Mononuclear cell (primary cell): ENCODE measurements around the gene BASP1. TPM values are rescaled to one million over a fixed set of nuclear protein-coding genes. Genes with fewer than 3 reads are reported as not detected.
"Not testable (repeated sequence)": the region's sequence is repeated elsewhere in the genome, so short reads cannot be mapped to it uniquely, and the experiment has no call there.

Experiments
- H3K27me3 ChIP-seq: 2 replicates; pipeline ENCODE4 v1.6.0; 2011; ENCODE audit warnings: low read length, control low read depth; ENCODE audit not compliant: insufficient read depth
- H3K4me1 ChIP-seq: 2 replicates; pipeline ENCODE4 v1.5.1; 2011; ENCODE audit warnings: mild to moderate bottlenecking, low read length, control low read depth; ENCODE audit not compliant: insufficient read depth
- H3K4me3 ChIP-seq: 2 replicates; pipeline ENCODE4 v1.5.1; 2011; ENCODE audit warnings: mild to moderate bottlenecking, low read length, moderate library complexity
- H3K9me3 ChIP-seq: 2 replicates; pipeline ENCODE4 v1.5.1; 2011; ENCODE audit warnings: low read depth, mild to moderate bottlenecking, control low read depth, low read length
- total RNA-seq: library from RNA; depleted of rRNA; stranded (reverse); fragments of >200 nt; gene quantifications from one replicate; pipeline ENCODE4 v1.2.3, GENCODE V29; 2012

The BASP1 gene
- total RNA-seq, 1 donor: 24.5 TPM

- Histone ChIP-seq H3K4me1 (peaks cover 21% of the 10 kb centered on the region), H3K27me3 (no peaks in the 10 kb centered on the region), H3K4me3 (no peak overlapping the region), H3K9me3 (no peaks in the 10 kb centered on the region)
Observed at GRCh38 chr5:17249029-17249634, 31.7 kb downstream of the BASP1 start.

GRCh38 chr5:17249841-17250240 is 32.4 kb downstream of the BASP1 start:
- not testable (repeated sequence) for H3K4me3 ChIP-seq, H3K27me3 ChIP-seq, H3K9me3 ChIP-seq
- H3K4me1 ChIP-seq: peaks cover 28% of the 10 kb centered on the region

GRCh38 chr5:17252543-17252942 is 35.1 kb downstream of the BASP1 start:
- H3K9me3 ChIP-seq: no peaks in the 10 kb centered on the region
- H3K4me1 ChIP-seq: peaks cover 50% of the 10 kb centered on the region
- H3K27me3 ChIP-seq: no peaks in the 10 kb centered on the region
- H3K4me3 ChIP-seq: no peak overlapping the region

GRCh38 chr5:17255471-17256021 is 38.1 kb downstream of the BASP1 start:
- H3K9me3 ChIP-seq: no peaks in the 10 kb centered on the region
- H3K27me3 ChIP-seq: no peaks in the 10 kb centered on the region
- peaks cover 56% of the 10 kb centered on the region for H3K4me1 ChIP-seq
- no peak overlapping the region for H3K4me3 ChIP-seq

GRCh38 chr5:17256171-17256570 is 38.7 kb downstream of the BASP1 start:
- Histone ChIP-seq H3K4me1 (peaks cover 56% of the 10 kb centered on the region), H3K4me3 (no peak overlapping the region)

GRCh38 chr5:17256839-17257238 is 39.4 kb downstream of the BASP1 start:
- Histone ChIP-seq H3K9me3 (no peaks in the 10 kb centered on the region), H3K4me1 (peaks cover 57% of the 10 kb centered on the region), H3K4me3 (no peak overlapping the region), H3K27me3 (no peaks in the 10 kb centered on the region)

More at GRCh38 chr5:17256171-17256570, 38.7 kb downstream of the BASP1 start:
- Histone ChIP-seq H3K27me3 (no peaks in the 10 kb centered on the region), H3K9me3 (no peaks in the 10 kb centered on the region)

- H3K27me3 ChIP-seq: no peaks in the 10 kb centered on the region
- peaks cover 47% of the 10 kb centered on the region for H3K4me1 ChIP-seq
- no peak overlapping the region for H3K4me3 ChIP-seq
- H3K9me3 ChIP-seq: no peaks in the 10 kb centered on the region
Observed at GRCh38 chr5:17257705-17258273, 40.4 kb downstream of the BASP1 start.

- no peaks in the 10 kb centered on the region for H3K9me3 ChIP-seq
- no peak overlapping the region for H3K4me3 ChIP-seq
- H3K4me1 ChIP-seq: peaks cover 45% of the 10 kb centered on the region
- no peaks in the 10 kb centered on the region for H3K27me3 ChIP-seq
Observed at GRCh38 chr5:17258431-17258830, 41.0 kb downstream of the BASP1 start.

GRCh38 chr5:17259012-17259411 is 41.6 kb downstream of the BASP1 start:
- not testable (repeated sequence) for H3K27me3 ChIP-seq, H3K9me3 ChIP-seq, H3K4me3 ChIP-seq
- H3K4me1 ChIP-seq: peaks cover 47% of the 10 kb centered on the region

GRCh38 chr5:17259630-17260257 is 42.3 kb downstream of the BASP1 start:
- H3K4me3 ChIP-seq: no peak overlapping the region
- H3K27me3 ChIP-seq: no peaks in the 10 kb centered on the region
- H3K9me3 ChIP-seq: no peaks in the 10 kb centered on the region
- H3K4me1 ChIP-seq: peaks cover 41% of the 10 kb centered on the region

GRCh38 chr5:17260549-17260948 is 43.1 kb downstream of the BASP1 start:
- Histone ChIP-seq H3K9me3 (no peaks in the 10 kb centered on the region), H3K27me3 (no peaks in the 10 kb centered on the region), H3K4me3 (no peak overlapping the region), H3K4me1 (peaks cover 34% of the 10 kb centered on the region)

GRCh38 chr5:17261075-17261474 is 43.6 kb downstream of the BASP1 start:
- peaks cover 30% of the 10 kb centered on the region for H3K4me1 ChIP-seq
- H3K4me3 ChIP-seq: no peak overlapping the region
- no peaks in the 10 kb centered on the region for H3K9me3 ChIP-seq
- H3K27me3 ChIP-seq: no peaks in the 10 kb centered on the region

GRCh38 chr5:17265041-17265440 is 47.6 kb downstream of the BASP1 start:
- H3K27me3 ChIP-seq: no peaks in the 10 kb centered on the region
- no peaks in the 10 kb centered on the region for H3K9me3 ChIP-seq

GRCh38 chr5:17267106-17267505 is 49.7 kb downstream of the BASP1 start:
- Histone ChIP-seq H3K4me3 (no peak overlapping the region), H3K9me3 (no peaks in the 10 kb centered on the region), H3K4me1 (peaks cover 8% of the 10 kb centered on the region), H3K27me3 (no peaks in the 10 kb centered on the region)

More at GRCh38 chr5:17265041-17265440, 47.6 kb downstream of the BASP1 start:
- no peak overlapping the region for H3K4me3 ChIP-seq
- peaks cover 12% of the 10 kb centered on the region for H3K4me1 ChIP-seq

- H3K9me3 ChIP-seq: no peaks in the 10 kb centered on the region
- no peaks in the 10 kb centered on the region for H3K27me3 ChIP-seq
- H3K4me3 ChIP-seq: no peak overlapping the region
- H3K4me1 ChIP-seq: no peaks in the 10 kb centered on the region
Observed at GRCh38 chr5:17269201-17269600, 51.8 kb downstream of the BASP1 start.
